Neural cell (in vitro differentiated cells): Measurements from ENCODE around the gene OR51A2. TPM values are rescaled to one million over a fixed set of nuclear protein-coding genes. Genes with fewer than 3 reads are reported as not detected.

Source experiments
- H2AFZ ChIP-seq: fragments of 200-600, 300-800 bp; sonication (generic), shearing (Covaris generic); 2 replicates; pipeline ENCODE4 v1.6.0; 2014; ENCODE audit warnings: low read depth, mild to moderate bottlenecking, antibody characterized with exemption, low read length, moderate library complexity
- H3F3A ChIP-seq: fragments of 200-600 bp; shearing (Covaris generic); 2 replicates; pipeline ENCODE4 v1.6.1; 2016; ENCODE audit warnings: mild to moderate bottlenecking, moderate library complexity, mixed read lengths, antibody characterized with exemption, low read length; ENCODE audit not compliant: insufficient read depth, poor library complexity, severe bottlenecking
- H3K27ac ChIP-seq: fragments of 200-600, 300-800 bp; sonication (generic), shearing (Covaris generic); 2 replicates; pipeline ENCODE4 v1.5.1; 2014; ENCODE audit warnings: mild to moderate bottlenecking, low read length, moderate library complexity
- H3K27me3 ChIP-seq: fragments of 300-800, 200-600 bp; sonication (generic), shearing (Covaris generic); 2 replicates; pipeline ENCODE4 v1.6.0; 2014; ENCODE audit warnings: mild to moderate bottlenecking, low read depth, low read length, moderate library complexity; ENCODE audit not compliant: insufficient read depth
- H3K36me3 ChIP-seq: fragments of 300-800, 200-600 bp; sonication (generic), shearing (Covaris generic); 2 replicates; pipeline ENCODE4 v1.5.1; 2014; ENCODE audit warnings: mild to moderate bottlenecking, antibody characterized with exemption, low read length, moderate library complexity; ENCODE audit not compliant: insufficient read depth
- H3K4me2 ChIP-seq: fragments of 300-800, 200-600 bp; sonication (generic), shearing (Covaris generic); 2 replicates; pipeline ENCODE4 v1.6.0; 2014; ENCODE audit warnings: mild to moderate bottlenecking, low read length
- H3K4me3 ChIP-seq: fragments of 300-800, 200-600 bp; sonication (generic), shearing (Covaris generic); 2 replicates; pipeline ENCODE4 v1.5.1; 2014; ENCODE audit warnings: mild to moderate bottlenecking, low read length, moderate library complexity
- H3K79me2 ChIP-seq: fragments of 200-600 bp; shearing (Covaris generic); replicated peaks from 2 replicates; pipeline ENCODE4 v1.6.0; 2014; ENCODE audit warnings: mild to moderate bottlenecking, low read length, moderate library complexity; ENCODE audit not compliant: insufficient read depth
- H3K9ac ChIP-seq: fragments of 300-800, 200-600 bp; sonication (generic), shearing (Covaris generic); 2 replicates; pipeline ENCODE4 v1.6.1; 2016; ENCODE audit warnings: mild to moderate bottlenecking, low read length, mixed read lengths
- H3K9me2 ChIP-seq: fragments of 200-600 bp; shearing (Covaris generic); 2 replicates; pipeline ENCODE4 v1.6.1; 2016; ENCODE audit warnings: mild to moderate bottlenecking, low read length, mixed read lengths; ENCODE audit not compliant: insufficient read depth
- H3K9me3 ChIP-seq: fragments of 200-600, 300-800 bp; sonication (generic), shearing (Covaris generic); 2 replicates; pipeline ENCODE4 v1.6.1; 2016; ENCODE audit warnings: mild to moderate bottlenecking, mixed run types, low read length, moderate library complexity, mixed read lengths
- H4K20me1 ChIP-seq: fragments of 200-600 bp; shearing (Covaris generic); 2 replicates; pipeline ENCODE4 v1.6.1; 2016; ENCODE audit warnings: mild to moderate bottlenecking, mixed run types; ENCODE audit not compliant: insufficient read depth
- CTCF ChIP-seq: fragments of 450-650 bp; IDR thresholded peaks from 2 replicates; pipeline ENCODE4 v1.5.1; 2014; ENCODE audit warnings: antibody characterized with exemption, mild to moderate bottlenecking, moderate library complexity; ENCODE audit not compliant: poor library complexity, severe bottlenecking
- EP300 ChIP-seq: fragments of 450-650 bp; conservative IDR thresholded peaks from 2 replicates; pipeline ENCODE4 v1.6.1; 2014; ENCODE audit warnings: antibody characterized with exemption, mild to moderate bottlenecking, moderate library complexity; ENCODE audit not compliant: poor library complexity, severe bottlenecking
- EZH2 ChIP-seq: fragments of 200-600, 300-800 bp; shearing (Covaris generic), sonication (generic); IDR thresholded peaks from 2 replicates; pipeline ENCODE4 v1.6.1; 2014; ENCODE audit warnings: antibody characterized with exemption, low read length, borderline replicate concordance, mild to moderate bottlenecking; ENCODE audit not compliant: insufficient read depth, poor library complexity, severe bottlenecking
- MXI1 ChIP-seq: fragments of 450-650 bp; conservative IDR thresholded peaks from 2 replicates; pipeline ENCODE4 v1.6.1; 2014; ENCODE audit warnings: antibody characterized with exemption, mild to moderate bottlenecking; ENCODE audit not compliant: poor library complexity, severe bottlenecking
- POLR2AphosphoS5 ChIP-seq: IDR thresholded peaks from 2 replicates; pipeline ENCODE4 v1.6.1; 2012
- RAD21 ChIP-seq: fragments of 450-650 bp; conservative IDR thresholded peaks from 2 replicates; pipeline ENCODE4 v1.6.1; 2014; ENCODE audit warnings: antibody characterized with exemption, mild to moderate bottlenecking, moderate library complexity
- SMC3 ChIP-seq: fragments of 450-650 bp; conservative IDR thresholded peaks from 2 replicates; pipeline ENCODE4 v1.6.1; 2014; ENCODE audit warnings: antibody characterized with exemption, mild to moderate bottlenecking, moderate library complexity; ENCODE audit not compliant: poor library complexity
- TAF1 ChIP-seq: IDR thresholded peaks from 2 replicates; pipeline ENCODE4 v1.6.1; 2012; ENCODE audit warnings: low read depth
- polyA plus RNA-seq: library from polyadenylated mRNA; depleted of rRNA; stranded (reverse); fragments of >200 nt; gene quantifications from 2 replicates; pipeline ENCODE4 v1.2.3, GENCODE V29; 2014
- TF ChIP-seq, protein P1 (sequence below): IDR thresholded peaks from 2 replicates; pipeline ENCODE4 v1.6.1; 2012; ENCODE audit warnings: borderline replicate concordance

The OR51A2 gene
- polyA plus RNA-seq, 1 donor from 2014 or later: not detected

DNA sequence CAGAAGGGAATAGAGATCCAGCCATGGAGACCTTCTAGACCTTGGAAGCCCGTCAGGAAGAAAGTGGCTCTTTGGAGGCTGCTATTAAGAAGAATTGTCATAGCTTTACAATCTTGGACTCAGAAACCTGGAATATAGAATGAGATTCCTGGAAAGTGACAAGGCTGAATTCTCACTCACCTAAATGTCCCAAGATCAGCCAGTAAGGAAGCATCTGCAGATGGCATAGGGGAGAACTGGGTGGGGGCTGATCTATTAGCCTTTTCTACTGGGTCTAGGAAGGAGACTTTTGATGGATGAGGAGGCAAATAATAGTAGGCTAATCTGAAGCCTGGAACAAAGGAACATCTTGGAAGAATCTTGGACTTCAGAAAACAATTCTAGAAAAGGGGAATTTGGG, 31.3 kb downstream of the OR51A2 start, which contains the start of gene OR51G1:
Gene OR51G1 (minus strand): TSS at position 101 of the 400 bp plus-strand sequence. CDS start 0 bp downstream, at position 101.
- no peak within 1 kb of the TSS for H3K9ac ChIP-seq

GRCh38 chr11:4922304-4922703, 33.2 kb downstream of the OR51A2 start:
- TF ChIP-seq EZH2: no peak
- no peak for TF ChIP-seq RAD21
- no peak for TF ChIP-seq SMC3
- no peak for TF ChIP-seq CTCF
- no peak for TF ChIP-seq TAF1
- TF ChIP-seq POLR2AphosphoS5: no peak
- no peak for TF ChIP-seq MXI1
- TF ChIP-seq, protein P1, sequence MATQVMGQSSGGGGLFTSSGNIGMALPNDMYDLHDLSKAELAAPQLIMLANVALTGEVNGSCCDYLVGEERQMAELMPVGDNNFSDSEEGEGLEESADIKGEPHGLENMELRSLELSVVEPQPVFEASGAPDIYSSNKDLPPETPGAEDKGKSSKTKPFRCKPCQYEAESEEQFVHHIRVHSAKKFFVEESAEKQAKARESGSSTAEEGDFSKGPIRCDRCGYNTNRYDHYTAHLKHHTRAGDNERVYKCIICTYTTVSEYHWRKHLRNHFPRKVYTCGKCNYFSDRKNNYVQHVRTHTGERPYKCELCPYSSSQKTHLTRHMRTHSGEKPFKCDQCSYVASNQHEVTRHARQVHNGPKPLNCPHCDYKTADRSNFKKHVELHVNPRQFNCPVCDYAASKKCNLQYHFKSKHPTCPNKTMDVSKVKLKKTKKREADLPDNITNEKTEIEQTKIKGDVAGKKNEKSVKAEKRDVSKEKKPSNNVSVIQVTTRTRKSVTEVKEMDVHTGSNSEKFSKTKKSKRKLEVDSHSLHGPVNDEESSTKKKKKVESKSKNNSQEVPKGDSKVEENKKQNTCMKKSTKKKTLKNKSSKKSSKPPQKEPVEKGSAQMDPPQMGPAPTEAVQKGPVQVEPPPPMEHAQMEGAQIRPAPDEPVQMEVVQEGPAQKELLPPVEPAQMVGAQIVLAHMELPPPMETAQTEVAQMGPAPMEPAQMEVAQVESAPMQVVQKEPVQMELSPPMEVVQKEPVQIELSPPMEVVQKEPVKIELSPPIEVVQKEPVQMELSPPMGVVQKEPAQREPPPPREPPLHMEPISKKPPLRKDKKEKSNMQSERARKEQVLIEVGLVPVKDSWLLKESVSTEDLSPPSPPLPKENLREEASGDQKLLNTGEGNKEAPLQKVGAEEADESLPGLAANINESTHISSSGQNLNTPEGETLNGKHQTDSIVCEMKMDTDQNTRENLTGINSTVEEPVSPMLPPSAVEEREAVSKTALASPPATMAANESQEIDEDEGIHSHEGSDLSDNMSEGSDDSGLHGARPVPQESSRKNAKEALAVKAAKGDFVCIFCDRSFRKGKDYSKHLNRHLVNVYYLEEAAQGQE: no peak
- TF ChIP-seq EP300: no peak
- no peak overlapping the region for H3K4me2 ChIP-seq

More for the DNA sequence above, 31.3 kb downstream of the OR51A2 start, which contains the start of gene OR51G1:
- Histone ChIP-seq H3K4me2 (no peak within 1 kb of the TSS), H3K4me3 (no peak within 1 kb of the TSS), H3K27me3 (no peaks in the 10 kb centered on the region), H3K9me2 (no peaks in the 10 kb centered on the region), H3K36me3 (no peaks in the 10 kb centered on the region), H4K20me1 (no peaks in the 10 kb centered on the region), H3F3A (no peaks in the 10 kb centered on the region), H3K9me3 (no peaks in the 10 kb centered on the region), H3K27ac (no peak within 1 kb of the TSS), H2AFZ (no peak within 1 kb of the TSS), H3K79me2 (no peaks in the 10 kb centered on the region)
- TF ChIP-seq EZH2 (no peak), SMC3 (no peak), POLR2AphosphoS5 (no peak), CTCF (no peak), MXI1 (no peak), RAD21 (no peak), EP300 (no peak), TAF1 (no peak)
- TF ChIP-seq, protein P1: no peak

More at GRCh38 chr11:4922304-4922703, 33.2 kb downstream of the OR51A2 start:
- Histone ChIP-seq H3K27ac (no peak overlapping the region), H3K4me3 (no peak overlapping the region), H3K9me2 (no peaks in the 10 kb centered on the region), H3K36me3 (no peaks in the 10 kb centered on the region), H3F3A (no peaks in the 10 kb centered on the region), H3K79me2 (no peaks in the 10 kb centered on the region), H4K20me1 (no peaks in the 10 kb centered on the region), H3K9ac (no peak overlapping the region), H3K9me3 (no peaks in the 10 kb centered on the region), H2AFZ (no peak overlapping the region), H3K27me3 (no peaks in the 10 kb centered on the region)
